Measurements from ENCODE around the gene GPR35.

GPR35 gene, protein sequence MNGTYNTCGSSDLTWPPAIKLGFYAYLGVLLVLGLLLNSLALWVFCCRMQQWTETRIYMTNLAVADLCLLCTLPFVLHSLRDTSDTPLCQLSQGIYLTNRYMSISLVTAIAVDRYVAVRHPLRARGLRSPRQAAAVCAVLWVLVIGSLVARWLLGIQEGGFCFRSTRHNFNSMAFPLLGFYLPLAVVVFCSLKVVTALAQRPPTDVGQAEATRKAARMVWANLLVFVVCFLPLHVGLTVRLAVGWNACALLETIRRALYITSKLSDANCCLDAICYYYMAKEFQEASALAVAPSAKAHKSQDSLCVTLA

DNA sequence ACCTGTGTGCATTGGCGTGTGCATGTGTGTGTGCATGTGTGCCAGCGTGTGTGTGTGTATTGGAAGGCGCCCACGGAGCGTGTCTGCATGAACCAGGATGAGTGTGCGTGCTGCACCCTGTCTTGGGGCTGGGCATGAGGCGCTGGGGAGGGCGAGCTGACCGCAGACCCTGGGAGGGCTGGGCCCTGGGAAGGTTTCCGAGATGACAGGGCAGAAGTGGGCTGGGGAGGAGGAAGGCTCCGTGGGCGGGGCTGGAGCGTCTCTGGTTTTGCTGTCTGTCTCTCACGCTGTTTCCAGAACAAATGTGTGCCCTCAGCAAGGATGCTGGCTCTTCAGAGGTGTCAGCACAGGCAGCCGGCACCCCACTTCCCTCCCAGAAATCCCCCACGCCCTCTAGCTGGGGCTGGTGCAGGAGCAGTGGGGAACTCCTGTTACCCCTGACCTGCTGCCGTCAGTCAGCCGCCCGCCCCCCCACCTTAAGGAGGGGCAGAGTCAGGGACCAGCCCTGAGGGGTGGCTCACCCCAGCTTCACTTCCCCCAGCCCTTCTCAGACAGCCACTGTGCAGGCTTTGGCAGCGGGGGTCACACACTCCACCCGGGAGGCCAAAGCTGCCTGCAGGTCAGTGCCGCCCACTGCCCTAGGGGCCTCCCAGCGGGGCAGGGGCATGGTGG, at the start of gene GPR35:
GPR35 (plus strand) TSS at position 531 of the 672 bp plus-strand sequence. CDS start 4,473 bp downstream, outside the sequence.
- no peak for DNase-seq (ENCODE audit: low spot score)

DNA sequence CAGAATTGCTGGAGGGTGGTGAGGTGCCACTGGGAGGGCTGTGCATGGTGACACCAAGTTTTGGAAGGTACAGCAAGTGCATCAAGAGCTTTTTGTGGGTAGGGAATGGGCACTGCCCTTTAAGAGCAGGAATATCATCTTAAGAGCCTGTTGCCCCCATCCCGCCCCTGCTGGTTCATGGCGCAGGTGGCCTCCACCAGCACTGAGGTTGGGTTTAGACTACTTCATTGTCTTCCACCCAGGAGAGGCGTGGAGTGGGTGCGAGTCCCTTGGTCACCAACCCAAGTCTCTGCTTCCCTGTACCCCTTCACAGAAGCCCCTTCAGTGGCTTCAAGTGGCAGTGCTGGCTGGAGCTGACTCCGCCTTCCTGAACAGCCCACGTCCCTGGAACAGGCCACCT, 49.2 kb upstream of the GPR35 start:
- no peak for DNase-seq (ENCODE audit: low spot score)

DNA sequence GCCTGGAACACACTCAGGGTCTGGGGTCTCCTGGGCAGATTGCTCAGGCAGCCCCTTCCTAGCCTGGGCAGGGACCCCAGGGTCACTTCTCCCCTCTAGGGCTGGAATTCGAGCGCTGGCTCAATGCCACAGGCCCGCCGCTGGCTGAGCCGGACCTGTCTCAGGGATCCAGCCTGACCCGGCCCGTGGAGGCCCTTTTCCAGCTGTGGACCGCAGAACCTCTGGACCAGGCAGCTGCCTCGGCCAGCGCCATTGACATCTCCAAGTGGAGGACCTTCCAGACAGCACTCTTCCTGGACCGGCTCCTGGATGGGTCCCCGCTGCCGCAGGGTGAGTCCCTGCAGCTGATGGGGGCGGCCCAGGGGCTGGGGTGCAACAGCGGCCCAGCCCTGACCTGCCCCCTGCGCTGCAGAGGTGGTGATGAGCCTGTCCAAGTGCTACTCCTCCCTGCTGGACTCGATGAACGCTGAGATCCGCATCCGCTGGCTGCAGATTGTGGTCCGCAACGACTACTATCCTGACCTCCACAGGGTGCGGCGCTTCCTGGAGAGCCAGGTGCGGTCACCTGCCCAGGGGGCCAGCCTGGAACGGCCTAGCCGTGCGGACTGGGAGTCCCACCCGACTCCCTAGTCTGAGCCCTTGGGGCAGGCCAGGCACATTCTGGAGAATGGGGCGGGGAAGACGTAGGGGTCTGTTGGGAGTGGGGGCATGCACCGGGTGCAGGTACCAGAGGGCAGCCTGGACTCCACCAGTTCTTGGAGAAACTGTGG, 48.7 kb upstream of the GPR35 start:
- DNase-seq (ENCODE audit: low spot score) = no peak

DNA sequence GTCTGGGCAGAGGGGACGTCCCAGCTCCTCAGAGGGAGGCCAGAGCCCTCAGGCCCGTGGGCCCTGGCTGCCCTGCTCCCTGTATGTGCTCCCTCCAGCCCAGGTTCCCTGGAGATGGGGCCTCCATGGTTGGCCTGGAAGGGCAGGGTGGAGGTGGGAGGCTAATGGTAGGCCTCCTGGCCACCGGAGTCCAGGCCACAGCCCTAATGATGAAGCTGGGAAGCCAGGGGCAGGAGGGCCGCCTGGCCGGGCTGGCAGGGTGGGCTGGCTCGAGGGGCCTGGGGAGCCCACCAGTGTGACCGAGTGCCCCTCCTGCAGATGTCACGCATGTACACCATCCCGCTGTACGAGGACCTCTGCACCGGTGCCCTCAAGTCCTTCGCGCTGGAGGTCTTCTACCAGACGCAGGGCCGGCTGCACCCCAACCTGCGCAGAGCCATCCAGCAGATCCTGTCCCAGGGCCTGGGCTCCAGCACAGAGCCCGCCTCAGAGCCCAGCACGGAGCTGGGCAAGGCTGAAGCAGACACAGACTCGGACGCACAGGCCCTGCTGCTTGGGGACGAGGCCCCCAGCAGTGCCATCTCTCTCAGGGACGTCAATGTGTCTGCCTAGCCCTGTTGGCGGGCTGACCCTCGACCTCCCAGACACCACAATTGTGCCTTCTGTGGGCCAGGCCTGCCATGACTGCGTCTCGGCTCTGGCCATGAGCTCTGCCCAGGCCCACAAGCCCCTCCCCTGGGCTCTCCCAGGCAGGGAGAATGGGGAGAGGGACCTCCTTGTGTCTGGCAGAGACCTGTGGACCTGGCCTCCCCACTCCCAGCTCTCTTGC, 47.8 kb upstream of the GPR35 start:
- DNase-seq (ENCODE audit: low spot score) = no peak

DNA sequence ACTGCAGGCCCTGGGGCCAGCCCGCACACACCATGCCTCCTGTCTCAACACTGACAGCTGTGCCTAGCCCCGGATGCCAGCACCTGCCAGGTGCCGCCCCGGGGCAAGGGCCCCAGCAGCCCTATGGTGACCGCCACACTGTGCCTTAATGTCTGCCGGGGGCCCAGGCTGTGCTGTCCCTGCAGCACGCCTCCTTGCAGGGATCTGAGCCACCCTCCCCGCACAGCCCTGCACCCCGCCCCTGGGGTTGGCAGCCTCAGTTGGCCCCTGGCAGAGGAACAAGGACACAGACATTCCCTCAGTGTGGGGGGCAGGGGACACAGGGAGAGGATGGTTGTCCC, 47.2 kb upstream of the GPR35 start:
- no peak for DNase-seq (ENCODE audit: low spot score)

DNA sequence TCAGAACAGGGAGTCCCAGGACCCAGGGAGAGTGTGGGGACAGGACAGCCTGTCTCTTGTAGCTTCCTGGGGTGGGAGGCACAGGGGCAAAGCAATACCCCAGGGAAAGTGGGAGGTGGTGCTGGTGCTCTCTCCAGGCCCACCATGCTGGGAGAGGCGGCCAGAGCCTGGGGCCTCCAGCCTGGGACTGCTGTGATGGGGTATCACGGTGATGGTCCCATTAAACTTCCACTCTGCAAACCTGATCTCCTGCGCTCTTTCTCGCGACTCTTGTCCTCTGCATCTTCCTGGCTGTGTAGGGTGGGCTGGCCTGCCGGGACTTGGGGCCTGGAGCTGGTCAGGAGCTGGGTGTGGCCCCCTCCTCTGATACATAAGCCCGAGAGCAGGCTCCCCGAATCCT, 46.8 kb upstream of the GPR35 start:
- DNase-seq (ENCODE audit: low spot score) = no peak

DNA sequence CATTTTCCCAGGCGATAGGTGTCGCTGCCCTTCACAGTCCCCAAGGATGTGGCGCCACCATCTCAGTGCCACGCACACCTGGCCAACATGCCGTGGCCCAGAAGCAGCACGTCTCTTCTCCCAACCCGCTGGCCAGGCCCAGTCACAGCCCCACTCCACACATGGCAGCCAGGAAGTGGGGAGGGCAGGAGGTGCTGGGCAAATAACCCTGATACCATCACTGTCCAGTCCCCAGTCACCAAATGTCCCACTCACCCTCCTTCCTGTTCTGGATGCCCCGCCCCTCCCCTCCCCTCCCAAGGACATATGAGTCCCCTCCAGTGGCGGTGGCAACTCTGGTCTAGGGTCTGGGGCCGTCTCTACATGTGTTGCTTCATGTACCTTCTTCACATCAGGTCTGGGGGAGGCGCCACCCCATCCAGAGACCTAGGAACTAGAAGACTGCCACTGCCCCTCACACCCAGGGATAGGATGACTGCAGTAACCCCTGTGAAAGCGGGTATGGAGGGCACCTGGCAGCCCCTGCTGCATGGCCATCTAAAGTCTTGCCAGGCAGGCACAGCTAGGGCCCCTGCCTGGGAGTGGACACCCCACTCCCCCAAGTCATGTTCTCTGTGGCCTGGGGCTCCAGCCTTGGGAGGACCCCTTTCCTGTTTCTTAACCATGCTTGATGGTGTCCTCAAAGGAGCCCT, 46.1 kb upstream of the GPR35 start:
- no peak for DNase-seq (ENCODE audit: low spot score)

DNA sequence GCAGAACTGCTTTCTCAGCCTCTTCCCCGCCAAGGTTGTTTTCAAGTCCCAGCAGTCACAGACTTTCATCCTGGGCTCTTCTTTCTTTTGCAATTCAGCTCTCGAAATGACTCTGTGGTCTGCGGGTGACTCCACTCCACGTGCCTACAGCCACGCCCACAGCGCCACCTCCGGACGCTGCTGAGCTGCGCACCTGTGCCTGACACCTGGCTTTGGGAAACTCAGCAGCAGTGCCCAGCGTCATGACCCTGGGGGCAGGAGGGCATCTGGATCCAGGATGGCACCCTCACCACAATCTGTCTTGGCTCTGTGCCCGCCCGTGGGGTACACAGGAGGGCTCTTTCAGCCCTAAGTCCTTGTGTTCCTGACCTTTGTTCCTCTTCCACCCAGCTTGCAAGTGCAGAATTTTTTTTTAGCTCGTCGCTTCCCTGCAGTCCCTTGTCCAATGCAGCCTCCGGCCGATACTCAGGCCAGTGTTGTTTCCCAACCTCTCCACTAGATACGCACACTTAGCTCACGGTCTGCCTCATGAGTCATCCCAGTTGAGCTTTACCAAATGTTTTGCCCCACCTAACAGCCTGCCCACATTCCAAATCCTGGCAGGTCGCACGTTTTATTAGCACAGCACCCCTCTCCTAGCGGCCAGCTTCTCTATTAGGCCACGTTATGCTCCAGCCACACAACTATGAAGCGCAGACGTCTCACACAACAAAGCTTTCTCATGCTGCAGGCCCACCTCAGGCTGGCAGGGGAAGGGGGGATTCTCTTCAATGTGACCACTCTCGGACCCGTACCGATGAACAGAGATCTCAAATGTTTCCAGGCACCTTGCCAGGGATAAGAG, 45.3 kb upstream of the GPR35 start:
- no peak for DNase-seq (ENCODE audit: low spot score)

DNA sequence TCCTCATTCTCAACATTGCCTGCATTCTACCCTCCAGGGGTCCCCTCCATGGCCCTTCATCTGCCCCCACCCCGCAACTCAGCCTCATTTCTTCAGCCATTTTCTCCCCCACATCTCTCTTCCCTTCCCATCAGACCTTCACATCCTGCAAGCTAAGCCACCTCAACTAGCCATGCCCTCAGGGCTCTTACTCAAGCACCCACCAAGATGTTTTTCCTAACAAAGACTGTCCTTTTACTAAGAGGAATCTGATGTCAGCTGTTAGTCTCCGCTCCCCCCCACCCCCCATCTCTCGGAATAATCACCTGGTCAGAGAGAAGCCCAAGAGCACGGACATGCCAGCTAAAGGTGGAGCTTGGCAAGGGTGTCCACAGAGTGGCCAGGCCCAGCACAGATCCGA, 43.5 kb upstream of the GPR35 start:
- no peak for DNase-seq (ENCODE audit: low spot score)

DNA sequence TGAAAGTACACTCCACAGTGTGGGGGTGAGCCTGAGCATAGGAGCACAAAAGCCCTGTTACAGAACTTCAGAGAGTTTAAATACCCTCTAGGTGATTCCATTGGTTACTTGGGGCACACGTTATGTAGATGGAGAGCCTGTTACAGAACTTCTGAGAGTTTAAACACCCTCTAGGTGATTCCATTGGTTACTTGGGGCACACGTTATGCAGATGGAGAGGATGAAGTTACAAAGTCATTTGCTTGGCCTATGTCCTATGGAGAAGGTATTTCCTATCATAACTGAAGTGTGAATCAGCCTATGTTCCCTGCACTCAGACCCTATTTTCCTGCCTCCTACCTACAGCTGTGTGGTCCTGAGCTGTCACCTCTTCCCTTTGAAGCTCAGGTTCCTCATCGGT, 42.5 kb upstream of the GPR35 start:
- no peak for DNase-seq (ENCODE audit: low spot score)

DNA sequence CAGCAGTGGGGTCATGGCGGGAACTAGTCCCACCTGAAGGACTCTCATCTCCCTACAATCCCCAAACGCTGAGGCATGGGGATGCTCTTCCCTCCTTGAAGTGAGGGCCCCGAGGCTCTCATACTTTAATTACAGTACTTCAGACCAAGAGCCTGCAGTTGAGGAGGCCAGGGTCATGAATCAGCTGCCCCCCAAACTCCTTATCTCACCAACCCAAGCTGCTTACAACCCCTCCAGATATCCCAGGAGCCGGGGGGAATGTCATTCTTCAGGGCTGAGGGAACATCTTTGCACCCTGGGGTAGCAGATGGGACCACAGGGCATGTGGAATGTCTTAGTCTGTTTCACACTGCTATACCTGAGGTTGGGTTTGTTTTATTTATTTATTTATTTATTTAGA, 41.5 kb upstream of the GPR35 start:
- no peak for DNase-seq (ENCODE audit: low spot score)

DNA sequence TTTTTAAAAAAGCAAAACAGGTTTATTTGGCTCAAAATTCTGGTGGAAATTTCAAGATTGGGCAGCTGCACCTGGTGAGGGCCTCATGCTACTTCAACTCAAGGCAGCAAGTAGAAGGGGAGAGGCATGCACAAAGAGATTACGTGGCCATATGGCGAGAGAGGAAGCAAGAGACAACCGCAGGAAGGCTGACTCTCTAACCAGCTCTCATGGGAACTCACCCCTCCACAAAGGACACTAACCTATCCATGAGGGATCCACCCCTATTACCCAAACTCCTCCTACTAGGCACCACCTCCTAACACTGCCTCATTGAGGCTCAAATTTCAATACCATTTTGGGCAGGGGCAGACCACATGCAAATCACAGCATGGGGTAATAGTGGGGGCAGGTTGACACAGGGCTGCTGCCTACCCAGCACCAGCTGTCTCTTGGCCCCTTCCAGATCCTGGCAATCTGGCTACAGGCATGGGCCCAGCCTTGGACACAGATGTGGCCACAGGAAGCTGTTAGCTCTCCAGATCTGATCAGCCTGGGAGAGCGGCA, 40.7 kb upstream of the GPR35 start:
- no peak for DNase-seq (ENCODE audit: low spot score)

DNA sequence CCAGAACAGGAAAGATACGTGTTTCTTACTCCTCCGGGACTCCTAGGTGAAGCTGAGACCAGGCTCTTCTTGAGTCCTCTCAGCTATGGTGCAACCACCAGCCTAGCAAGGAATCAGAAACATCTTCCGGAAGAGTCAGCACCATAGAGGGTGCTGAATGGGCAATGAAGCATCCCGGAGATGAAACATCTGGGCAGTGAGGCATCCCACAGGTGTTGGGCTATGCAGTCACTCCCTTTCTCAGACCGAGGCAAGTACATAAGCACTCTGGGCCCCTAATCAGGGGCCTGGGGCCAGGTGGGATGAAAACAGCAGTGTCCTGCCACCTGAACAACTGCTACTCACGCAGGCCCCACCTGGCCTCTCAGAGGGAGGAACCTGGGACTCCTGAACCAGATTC, 40.2 kb upstream of the GPR35 start:
- DNase-seq (ENCODE audit: low spot score) = no peak

DNA sequence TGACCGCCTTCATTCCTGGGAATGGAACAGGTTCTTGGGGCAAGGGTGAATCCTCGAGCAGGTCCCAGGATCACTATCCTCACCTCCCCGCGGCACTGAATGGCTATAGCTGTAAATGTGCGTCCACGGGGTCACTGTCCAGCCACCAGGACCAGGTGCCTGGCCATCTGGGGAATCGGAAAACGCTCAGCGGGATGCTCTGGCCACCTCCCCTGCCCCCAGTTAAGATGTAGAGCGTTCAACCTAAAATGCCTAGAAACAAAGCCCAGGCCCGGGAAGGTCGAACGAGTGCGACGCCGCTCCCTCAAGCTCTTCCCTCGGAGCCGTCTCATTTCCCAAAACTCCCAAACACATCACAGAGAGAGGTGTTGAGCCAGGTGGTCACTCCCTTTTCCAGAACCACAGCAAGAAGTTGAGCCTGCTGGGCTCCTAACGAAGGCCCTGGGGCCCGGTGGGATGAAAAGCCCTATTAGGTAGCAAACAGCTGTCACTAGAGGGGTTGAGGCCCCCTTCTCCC, 39.5 kb upstream of the GPR35 start:
- DNase-seq (ENCODE audit: low spot score) = no peak

DNA sequence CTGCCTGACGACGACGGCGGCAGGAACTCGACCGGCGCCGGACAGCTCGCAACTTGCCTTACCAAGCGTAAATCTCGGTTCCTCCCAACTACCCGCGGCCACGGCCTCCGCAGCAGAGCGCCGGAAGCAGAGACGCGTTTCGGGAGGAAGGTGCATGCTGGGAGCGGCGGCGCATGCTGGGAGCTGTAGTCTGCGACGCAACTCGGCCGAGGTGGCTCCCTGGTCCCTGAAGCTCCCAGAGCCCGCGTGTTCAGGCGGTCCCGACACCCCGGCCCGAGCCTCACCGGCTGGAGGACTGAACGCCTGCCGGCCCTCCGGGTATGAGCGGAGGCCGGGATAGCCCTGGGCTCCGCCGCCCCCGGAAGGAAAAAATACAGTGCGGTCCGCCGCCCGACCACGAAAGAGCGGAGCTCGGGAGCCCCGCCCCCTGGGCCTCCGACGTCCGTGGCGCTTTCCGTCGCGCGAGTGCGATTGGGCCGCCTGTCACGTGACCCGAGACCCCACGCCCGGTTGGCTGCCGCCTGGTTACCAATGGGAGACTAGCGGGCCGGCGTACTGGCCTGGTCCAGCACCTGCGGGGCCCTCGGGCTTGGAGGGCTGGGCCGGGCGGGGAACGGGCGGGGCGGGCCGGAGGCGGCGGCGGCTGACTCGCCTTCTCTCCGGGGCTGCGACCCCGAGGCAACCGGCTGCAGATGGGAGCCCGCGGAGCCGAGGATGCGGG, 38.9 kb upstream of the GPR35 start, which contains the start of gene CAPN10:
CAPN10 (plus strand) TSS at position 537 of the 721 bp plus-strand sequence; CDS start at position 715, 178 bp downstream.
- DNase-seq (ENCODE audit: low spot score) = peak; percentile 96

DNA sequence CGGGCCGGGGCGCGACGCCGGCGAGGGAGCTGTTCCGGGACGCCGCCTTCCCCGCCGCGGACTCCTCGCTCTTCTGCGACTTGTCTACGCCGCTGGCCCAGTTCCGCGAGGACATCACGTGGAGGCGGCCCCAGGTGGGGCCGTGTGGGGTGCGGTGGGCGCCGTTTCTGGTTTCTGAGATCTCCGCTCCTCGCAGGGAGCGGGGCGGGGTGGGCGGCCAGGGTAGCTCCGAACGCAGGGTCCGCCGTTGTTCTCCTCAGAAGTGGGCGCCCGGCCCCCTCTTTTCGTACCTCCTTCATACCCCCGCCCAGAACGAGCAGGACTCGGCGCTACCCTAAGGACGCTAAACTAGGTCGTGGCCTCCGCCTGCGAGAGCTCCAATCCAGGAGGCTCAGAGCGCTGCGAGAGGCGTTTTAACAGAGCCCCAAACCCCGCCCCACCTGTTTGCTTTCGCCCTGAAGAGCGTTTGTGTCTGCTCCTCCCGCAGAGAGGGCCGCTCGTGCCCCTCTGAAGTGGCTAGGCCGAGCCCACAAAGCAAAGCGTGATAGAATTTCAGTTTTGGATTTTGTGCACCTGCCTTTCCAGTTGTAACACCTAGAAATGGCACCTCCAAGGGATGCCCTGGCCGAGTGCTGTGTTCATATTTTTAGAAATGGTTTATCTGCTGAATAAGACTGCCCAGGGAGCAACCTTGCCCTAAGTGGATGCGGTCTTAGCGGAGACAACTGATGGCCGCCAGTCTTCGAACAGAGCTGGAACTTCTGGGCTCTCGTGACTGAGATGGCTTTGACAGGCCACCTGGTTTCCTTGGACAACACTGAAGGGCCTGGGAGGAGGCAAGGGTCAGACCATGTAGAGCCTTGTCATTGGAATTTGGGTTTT, 38.1 kb upstream of the GPR35 start:
- peak; percentile 38 for DNase-seq (ENCODE audit: low spot score)

DNA sequence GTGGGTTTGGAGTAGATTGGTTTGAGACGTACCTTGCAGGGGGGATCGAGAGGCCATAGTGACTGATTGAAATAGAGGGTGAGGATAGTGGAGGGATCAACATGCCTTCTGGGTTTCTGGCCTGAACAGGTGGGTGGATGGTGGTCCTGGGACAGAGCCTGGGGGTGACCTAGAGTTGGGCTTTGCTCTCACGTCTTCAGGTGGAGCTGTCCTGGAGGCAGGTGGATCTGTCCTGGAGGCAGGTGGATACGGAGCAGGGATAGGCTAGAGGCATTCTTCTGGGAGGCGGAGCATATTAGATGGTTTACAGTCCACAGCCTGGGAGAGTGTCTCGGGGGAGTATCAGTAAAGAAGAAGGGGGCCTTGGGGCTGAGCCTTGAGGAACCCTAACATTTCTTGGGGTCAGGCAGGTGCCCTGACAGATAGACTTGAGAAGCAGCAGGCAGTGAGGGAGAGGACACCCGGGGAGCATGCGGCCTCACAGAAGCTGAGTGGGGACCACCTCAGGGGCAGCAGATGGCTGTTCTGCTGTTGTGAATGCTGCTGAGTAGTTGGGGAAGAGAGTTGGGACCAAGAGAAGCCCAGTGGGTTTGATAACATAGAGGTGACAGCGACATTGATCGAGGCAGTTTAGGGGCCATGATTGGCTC, 37.1 kb upstream of the GPR35 start:
- DNase-seq (ENCODE audit: low spot score) = no peak

DNA sequence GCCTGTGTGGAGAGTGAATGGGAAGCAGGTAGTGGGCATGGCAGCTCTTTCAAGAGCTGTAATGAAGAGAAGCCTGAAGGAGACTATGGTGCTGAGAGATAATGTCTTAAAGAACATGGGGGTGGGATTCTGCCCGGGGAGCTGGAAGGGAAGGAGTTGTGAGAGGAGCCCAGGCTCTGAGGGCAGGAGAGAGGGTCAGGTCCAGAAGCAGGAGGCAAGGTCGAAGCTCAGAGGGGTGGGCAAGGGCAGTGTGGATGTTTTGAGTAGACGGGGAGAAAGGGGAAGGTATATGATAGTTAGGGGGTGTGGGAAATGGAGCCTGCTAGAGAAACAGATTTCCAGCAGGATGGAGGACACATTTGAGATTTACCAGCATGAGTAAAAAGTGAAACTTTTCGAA, 36.6 kb upstream of the GPR35 start:
- DNase-seq (ENCODE audit: low spot score) = no peak
